Tibial nerve (tissue), 3 donors: Measurements from ENCODE around the gene C16orf96.

Experiments
- CTCF ChIP-seq, 5 experiments: fragments of 200-600 bp in 3 of 5; fragments of 450-650 bp in 2 of 5; sonication (generic) in 3 of 5; IDR thresholded peaks; one replicate each; pipeline ENCODE4 v1.5.1; 2016 to 2019; ENCODE audit warnings: antibody characterized with exemption in 5 of 5, mild to moderate bottlenecking in 3 of 5, moderate library complexity in 2 of 5
- POLR2A ChIP-seq, 2 donors: fragments of 450-650 bp; IDR thresholded peaks; one replicate each; pipeline ENCODE4 v1.6.1; 2017; ENCODE audit warnings: antibody characterized with exemption in 2 of 2, mild to moderate bottlenecking in 2 of 2, moderate library complexity in 2 of 2

- no peak for TF ChIP-seq POLR2A (IDR thresholded peaks at IDR 0.05)
- no peak for TF ChIP-seq CTCF (IDR thresholded peaks at IDR 0.05)
Observed at GRCh38 chr16:4601864-4602186, 45.7 kb downstream of the C16orf96 start.
